ENCODE measurements around the gene ZNF574.

Gene ZNF574

DNA sequence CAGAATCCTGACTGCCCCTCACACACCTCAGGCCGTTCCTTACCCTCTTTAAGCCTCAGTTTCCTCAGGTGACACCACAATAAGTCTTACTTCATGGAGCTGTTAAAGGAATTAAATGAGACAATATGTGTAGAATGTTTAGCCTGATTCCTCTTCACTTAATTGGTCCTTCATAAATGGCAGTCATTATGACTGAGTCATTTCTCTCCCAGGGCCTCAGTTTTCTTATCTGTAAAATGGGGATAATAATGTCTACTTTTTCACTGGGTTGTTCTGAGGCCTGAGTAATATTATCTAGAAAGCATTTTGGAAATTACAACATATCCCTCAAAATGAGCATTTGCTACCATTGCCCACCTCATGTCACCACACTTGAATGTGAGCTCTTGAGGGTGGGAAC, 34.7 kb downstream of the ZNF574 start:
- Histone ChIP-seq H3K27me3 (peaks cover 0 to 4% of the 10 kb centered on the region in 2 donors), H3K27ac (no peak overlapping the region), H3K4me3 (no peak overlapping the region), H3K9me3 (no peaks in the 10 kb centered on the region), H3K36me3 (no peaks in the 10 kb centered on the region), H3K4me1 (peaks cover 0 to 14% (median 4%) of the 10 kb centered on the region in 4 donors)
- TF ChIP-seq, protein P1, sequence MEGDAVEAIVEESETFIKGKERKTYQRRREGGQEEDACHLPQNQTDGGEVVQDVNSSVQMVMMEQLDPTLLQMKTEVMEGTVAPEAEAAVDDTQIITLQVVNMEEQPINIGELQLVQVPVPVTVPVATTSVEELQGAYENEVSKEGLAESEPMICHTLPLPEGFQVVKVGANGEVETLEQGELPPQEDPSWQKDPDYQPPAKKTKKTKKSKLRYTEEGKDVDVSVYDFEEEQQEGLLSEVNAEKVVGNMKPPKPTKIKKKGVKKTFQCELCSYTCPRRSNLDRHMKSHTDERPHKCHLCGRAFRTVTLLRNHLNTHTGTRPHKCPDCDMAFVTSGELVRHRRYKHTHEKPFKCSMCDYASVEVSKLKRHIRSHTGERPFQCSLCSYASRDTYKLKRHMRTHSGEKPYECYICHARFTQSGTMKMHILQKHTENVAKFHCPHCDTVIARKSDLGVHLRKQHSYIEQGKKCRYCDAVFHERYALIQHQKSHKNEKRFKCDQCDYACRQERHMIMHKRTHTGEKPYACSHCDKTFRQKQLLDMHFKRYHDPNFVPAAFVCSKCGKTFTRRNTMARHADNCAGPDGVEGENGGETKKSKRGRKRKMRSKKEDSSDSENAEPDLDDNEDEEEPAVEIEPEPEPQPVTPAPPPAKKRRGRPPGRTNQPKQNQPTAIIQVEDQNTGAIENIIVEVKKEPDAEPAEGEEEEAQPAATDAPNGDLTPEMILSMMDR (IDR thresholded peaks at IDR 0.05): no peak
- intact Hi-C loops (cut with DNase I; ENCODE audit: low total_unique reads): no loop called here
- DNase-seq: no peak

DNA sequence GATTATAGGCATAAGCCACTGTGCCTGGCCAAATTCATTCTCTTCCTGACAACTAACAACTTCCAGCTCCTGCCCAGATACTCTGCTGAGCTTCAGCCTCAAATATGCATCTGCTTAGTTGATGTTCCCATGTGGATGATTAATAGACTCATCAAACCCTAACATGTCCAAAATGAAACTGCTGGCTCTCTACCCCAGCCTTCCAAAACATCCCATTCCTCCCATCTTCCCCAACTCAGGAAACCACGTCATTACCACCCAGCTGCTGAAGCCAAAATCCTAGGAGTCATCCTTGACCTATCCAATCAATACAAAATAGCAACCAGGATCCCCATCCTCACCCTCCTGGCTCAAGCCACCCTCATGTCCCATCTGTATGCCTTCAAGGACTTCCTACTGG, 35.4 kb downstream of the ZNF574 start:
- H3K9me3 ChIP-seq: no peaks in the 10 kb centered on the region
- H3K27me3 ChIP-seq: peaks cover 0 to 1% of the 10 kb centered on the region in 2 donors
- H3K4me1 ChIP-seq: peaks cover 0 to 14% (median 4%) of the 10 kb centered on the region in 4 donors
- DNase-seq: no peak
- TF ChIP-seq, protein P1 (IDR thresholded peaks at IDR 0.05): no peak
- intact Hi-C loops (cut with DNase I; ENCODE audit: low total_unique reads): no loop called here
- no peak overlapping the region for H3K4me3 ChIP-seq
- H3K36me3 ChIP-seq: peaks cover 0 to 2% (median 0%) of the 10 kb centered on the region in 3 donors
- no peak overlapping the region for H3K27ac ChIP-seq

DNA sequence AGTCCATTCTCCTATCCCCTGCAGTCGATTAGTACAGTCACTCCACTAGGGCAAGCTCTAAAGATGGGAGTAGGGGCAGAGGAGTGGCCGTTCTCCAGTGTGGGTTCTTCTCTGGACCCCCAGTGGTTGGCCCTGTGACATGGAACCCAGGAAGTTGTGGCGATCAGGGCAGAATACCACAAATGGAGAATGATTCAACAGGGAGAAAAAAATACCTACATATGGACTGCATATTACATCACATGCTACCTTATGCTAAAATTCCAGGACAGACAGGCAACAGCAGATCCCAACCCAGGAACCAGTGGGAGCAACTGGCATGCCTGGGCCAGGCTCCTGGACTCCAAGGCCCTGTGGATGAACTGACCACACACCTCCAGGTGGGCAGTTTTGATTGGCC, 35.8 kb downstream of the ZNF574 start:
- DNase-seq: no peak
- intact Hi-C loops (cut with DNase I; ENCODE audit: low total_unique reads): no loop called here
- H3K4me3 ChIP-seq: no peak overlapping the region
- H3K27me3 ChIP-seq: no peaks in the 10 kb centered on the region
- H3K27ac ChIP-seq: no peak overlapping the region
- H3K4me1 ChIP-seq: peaks cover 0 to 14% (median 4%) of the 10 kb centered on the region in 4 donors
- TF ChIP-seq, protein P1 (IDR thresholded peaks at IDR 0.05): no peak
- H3K36me3 ChIP-seq: peaks cover 0 to 3% (median 0%) of the 10 kb centered on the region in 3 donors
- no peaks in the 10 kb centered on the region for H3K9me3 ChIP-seq

DNA sequence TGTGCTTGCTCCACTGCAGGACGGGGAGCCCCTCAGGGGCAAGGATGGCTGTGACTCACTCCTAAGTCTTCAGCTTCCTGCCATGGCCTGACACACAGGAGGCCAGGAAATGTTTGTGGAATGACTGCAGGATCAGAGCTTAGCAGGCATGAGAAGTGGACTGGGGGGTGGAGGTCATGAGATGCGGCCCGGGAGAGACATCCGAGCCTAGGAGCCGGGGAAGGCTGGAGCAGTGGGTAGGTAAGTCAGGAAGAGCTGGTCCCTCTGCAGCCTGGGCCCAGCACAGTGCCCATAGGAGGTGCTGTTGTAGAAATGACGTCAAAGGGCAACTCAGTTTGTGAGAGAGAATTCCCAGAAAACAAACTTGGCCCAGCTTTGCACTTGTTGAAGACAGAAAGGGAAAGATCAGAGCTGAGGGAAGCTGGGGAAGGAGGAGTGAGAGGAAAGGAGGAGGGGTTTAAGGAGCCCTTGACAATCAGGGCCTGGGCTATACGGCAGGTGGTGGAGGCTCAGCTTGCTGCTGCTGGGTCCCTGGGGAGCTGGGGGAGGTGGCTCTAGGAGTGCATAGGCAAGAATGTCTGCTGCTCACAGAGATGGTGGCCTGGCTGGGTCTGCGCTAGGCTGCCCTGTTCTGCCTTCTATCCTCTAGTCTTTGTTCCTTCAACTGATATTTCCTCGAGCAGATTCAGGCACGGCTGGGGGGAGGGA, 37.8 kb downstream of the ZNF574 start:
- peak overlapping the region in 1 of 2 donors; percentile 24 for H3K27ac ChIP-seq
- intact Hi-C loops (cut with DNase I; ENCODE audit: low total_unique reads): no loop called here
- peak in 1 of 2 donors; percentile 49 for DNase-seq
- no peaks in the 10 kb centered on the region for H3K9me3 ChIP-seq
- no peak overlapping the region for H3K4me3 ChIP-seq
- TF ChIP-seq, protein P1 (IDR thresholded peaks at IDR 0.05): no peak
- H3K4me1 ChIP-seq: peaks cover 0 to 14% (median 4%) of the 10 kb centered on the region in 4 donors
- H3K36me3 ChIP-seq: peaks cover 0 to 3% (median 0%) of the 10 kb centered on the region in 3 donors
- H3K27me3 ChIP-seq: no peaks in the 10 kb centered on the region

DNA sequence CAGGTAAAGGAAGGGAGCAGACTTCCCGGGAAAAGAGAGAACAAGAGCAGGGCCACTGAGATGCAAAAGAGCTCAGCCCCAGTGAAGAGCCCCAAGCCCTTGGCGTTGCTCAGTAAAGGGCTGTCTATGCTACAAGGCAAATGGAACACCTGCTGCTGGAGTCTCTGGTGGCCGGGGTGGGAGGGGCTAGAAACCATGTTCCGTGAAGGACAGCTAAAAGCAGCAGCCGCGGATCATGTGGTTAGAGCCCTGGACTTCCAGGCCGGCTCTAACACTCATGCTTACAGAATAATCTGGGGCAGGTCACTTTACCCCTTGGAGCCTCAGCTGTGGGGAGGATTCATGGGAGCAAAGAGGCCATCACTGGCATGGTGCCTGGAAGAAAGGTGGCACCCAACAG, 38.4 kb downstream of the ZNF574 start:
- Histone ChIP-seq H3K36me3 (peaks cover 0 to 3% (median 0%) of the 10 kb centered on the region in 3 donors), H3K27me3 (no peaks in the 10 kb centered on the region), H3K9me3 (no peaks in the 10 kb centered on the region), H3K4me1 (peaks cover 0 to 14% (median 4%) of the 10 kb centered on the region in 4 donors), H3K27ac (no peak overlapping the region), H3K4me3 (no peak overlapping the region)
- intact Hi-C loops (cut with DNase I; ENCODE audit: low total_unique reads): no loop called here
- DNase-seq: no peak
- TF ChIP-seq, protein P1 (IDR thresholded peaks at IDR 0.05): no peak
